Trophoblast cell (in vitro differentiated cells and primary cell): ENCODE results near the gene SKIC2.

Source experiments
- DNase-seq, 2 donors: peaks; one replicate each; pipeline ENCODE4 v3.0.0-alpha.2; 2016
- H2AFZ ChIP-seq: 2 replicates; pipeline ENCODE4 v1.6.1; 2013; ENCODE audit warnings: low read length, moderate library complexity, mild to moderate bottlenecking; ENCODE audit not compliant: insufficient read depth, poor library complexity
- H2AK5ac ChIP-seq: 2 replicates; pipeline ENCODE4 v1.6.1; 2013; ENCODE audit warnings: mild to moderate bottlenecking, low read length
- H2BK120ac ChIP-seq: 2 replicates; pipeline ENCODE4 v1.6.1; 2013; ENCODE audit warnings: low read length, mild to moderate bottlenecking, moderate library complexity; ENCODE audit not compliant: insufficient read depth, poor library complexity
- H2BK12ac ChIP-seq: 2 replicates; pipeline ENCODE4 v1.6.1; 2013; ENCODE audit warnings: mild to moderate bottlenecking, low read length, moderate library complexity
- H2BK5ac ChIP-seq: 2 replicates; pipeline ENCODE4 v1.6.1; 2013; ENCODE audit warnings: low read length, low read depth, moderate library complexity, mild to moderate bottlenecking; ENCODE audit not compliant: poor library complexity
- H3K14ac ChIP-seq: 2 replicates; pipeline ENCODE4 v1.6.1; 2013; ENCODE audit warnings: mild to moderate bottlenecking, low read length
- H3K18ac ChIP-seq: 2 replicates; pipeline ENCODE4 v1.6.1; 2013; ENCODE audit warnings: mild to moderate bottlenecking, low read length
- H3K23ac ChIP-seq: 2 replicates; pipeline ENCODE4 v1.6.1; 2013; ENCODE audit warnings: low read length
- H3K27ac ChIP-seq: 2 replicates; pipeline ENCODE4 v1.5.1; 2013; ENCODE audit warnings: low read depth, mild to moderate bottlenecking, inconsistent platforms, low read length, moderate library complexity
- H3K27me3 ChIP-seq: 2 replicates; pipeline ENCODE4 v1.6.1; 2013; ENCODE audit warnings: inconsistent platforms, mild to moderate bottlenecking, low read length, moderate library complexity; ENCODE audit not compliant: insufficient read depth
- H3K36me3 ChIP-seq, 2 experiments: 1 replicate in 1 of 2; 2 replicates in 1 of 2; pipeline ENCODE4 v1.6.1; 2013; ENCODE audit warnings: low read length in 2 of 2, mild to moderate bottlenecking in 2 of 2, moderate library complexity in 1 of 2; ENCODE audit not compliant: insufficient read depth in 2 of 2, control insufficient read depth in 1 of 2
- H3K4ac ChIP-seq: 2 replicates; pipeline ENCODE4 v1.6.1; 2013; ENCODE audit warnings: low read depth, mild to moderate bottlenecking, low read length, moderate library complexity
- H3K4me1 ChIP-seq, 2 experiments: 1 replicate in 1 of 2; 2 replicates in 1 of 2; pipeline ENCODE4 v1.6.1; 2013; ENCODE audit warnings: low read length in 2 of 2, mild to moderate bottlenecking in 2 of 2, moderate library complexity in 1 of 2; ENCODE audit not compliant: insufficient read depth in 2 of 2, control insufficient read depth in 1 of 2
- H3K4me2 ChIP-seq: 2 replicates; pipeline ENCODE4 v1.6.1; 2013; ENCODE audit warnings: inconsistent platforms, mild to moderate bottlenecking, low read length, moderate library complexity
- H3K4me3 ChIP-seq: 2 replicates; pipeline ENCODE4 v1.5.1; 2013; ENCODE audit warnings: mild to moderate bottlenecking, low read depth, low read length, inconsistent platforms
- H3K79me1 ChIP-seq: one replicate; pipeline ENCODE4 v1.6.1; 2013; ENCODE audit warnings: low read length
- H3K79me2 ChIP-seq: 2 replicates; pipeline ENCODE4 v1.6.1; 2013; ENCODE audit warnings: low read length, mild to moderate bottlenecking; ENCODE audit not compliant: control insufficient read depth, insufficient read depth, poor library complexity
- H3K9ac ChIP-seq: 2 replicates; pipeline ENCODE4 v1.6.1; 2013; ENCODE audit warnings: mild to moderate bottlenecking, low read length
- H3K9me3 ChIP-seq: 2 replicates; pipeline ENCODE4 v1.6.1; 2013; ENCODE audit warnings: low read depth, mild to moderate bottlenecking, control low read depth, inconsistent platforms, low read length; ENCODE audit not compliant: insufficient read depth
- H4K12ac ChIP-seq: 2 replicates; pipeline ENCODE4 v1.6.1; 2013; ENCODE audit warnings: low read depth, mild to moderate bottlenecking, low read length, moderate library complexity
- H4K8ac ChIP-seq: 2 replicates; pipeline ENCODE4 v1.6.1; 2013; ENCODE audit warnings: low read depth, mild to moderate bottlenecking, low read length, moderate library complexity
- H4K91ac ChIP-seq: one replicate; pipeline ENCODE4 v1.6.1; 2013; ENCODE audit warnings: low read depth, mild to moderate bottlenecking, low read length, moderate library complexity
- WGBS: extraction: QIAGEN DNeasy Blood & Tissue Kit; methylation state at CpG from one replicate; pipeline ENCODE4 v1.1.7; 2013; ENCODE audit warnings: missing lambda C conversion rate; ENCODE audit not compliant: insufficient read length, insufficient coverage; ENCODE audit errors: extremely low coverage; 5-methylcytosine and 5-hydroxymethylcytosine counted together

The SKIC2 gene

GRCh38 chr6:31952890-31953289 lies 6.1 kb upstream of the SKIC2 start:
- H2BK12ac ChIP-seq, result no peak overlapping the region
- peaks cover 36 to 52% of the 10 kb centered on the region in 2 experiments for H3K36me3 ChIP-seq
- no peaks in the 10 kb centered on the region for H3K4me1 ChIP-seq
- no peak overlapping the region for H2AFZ ChIP-seq
- no peak overlapping the region for H3K9ac ChIP-seq
- H3K23ac ChIP-seq, result no peak overlapping the region
- no peak overlapping the region for H3K18ac ChIP-seq
- H2BK120ac ChIP-seq, result no peak overlapping the region
- H3K27me3 ChIP-seq, result no peaks in the 10 kb centered on the region
- no CpG with 5 or more reads among the region's 5 CpGs for WGBS
- H2BK5ac ChIP-seq, result no peak overlapping the region
- H3K4ac ChIP-seq, result no peak overlapping the region
- H4K91ac ChIP-seq, result no peak overlapping the region
- H3K4me3 ChIP-seq, result no peak overlapping the region
- no peak overlapping the region for H4K12ac ChIP-seq
- H2AK5ac ChIP-seq, result no peak overlapping the region
- H3K4me2 ChIP-seq, result no peak overlapping the region
- no peak overlapping the region for H3K14ac ChIP-seq
- no peak overlapping the region for H4K8ac ChIP-seq
- H3K9me3 ChIP-seq, result no peaks in the 10 kb centered on the region
- H3K79me2 ChIP-seq, result no peaks in the 10 kb centered on the region
- H3K27ac ChIP-seq, result no peak overlapping the region
- no peak for DNase-seq
- no peaks in the 10 kb centered on the region for H3K79me1 ChIP-seq

- H3K36me3 ChIP-seq, result peaks cover 36 to 52% of the 10 kb centered on the region in 2 experiments
- WGBS, result no CpG with 5 or more reads among the region's 28 CpGs
Observed at GRCh38 chr6:31954511-31954910, 4.5 kb upstream of the SKIC2 start.

GRCh38 chr6:31956796-31957195 lies 2.2 kb upstream of the SKIC2 start:
- Histone ChIP-seq H3K79me2 (peaks cover 12% of the 10 kb centered on the region), H2AK5ac (no peak overlapping the region), H3K18ac (no peak overlapping the region)

More at GRCh38 chr6:31954511-31954910, 4.5 kb upstream of the SKIC2 start:
- Histone ChIP-seq H3K79me1 (peaks cover 7% of the 10 kb centered on the region), H3K9ac (no peak overlapping the region), H3K14ac (no peak overlapping the region), H3K9me3 (no peaks in the 10 kb centered on the region), H3K4me2 (no peak overlapping the region), H3K23ac (no peak overlapping the region), H3K18ac (no peak overlapping the region), H2AK5ac (no peak overlapping the region), H3K79me2 (peaks cover 12% of the 10 kb centered on the region), H2AFZ (no peak overlapping the region), H2BK5ac (no peak overlapping the region), H4K12ac (no peak overlapping the region), H3K27ac (no peak overlapping the region), H3K4ac (no peak overlapping the region), H3K4me1 (peaks cover 7% of the 10 kb centered on the region in 2 experiments), H3K4me3 (no peak overlapping the region), H3K27me3 (no peaks in the 10 kb centered on the region), H2BK12ac (no peak overlapping the region), H4K91ac (no peak overlapping the region), H2BK120ac (no peak overlapping the region), H4K8ac (no peak overlapping the region)
- no peak for DNase-seq

GRCh38 chr6:31958412-31958740 lies 599 bp upstream of the SKIC2 start:
- H3K4me1 ChIP-seq, result peaks cover 8 to 11% of the 10 kb centered on the region in 2 experiments
- H3K27me3 ChIP-seq, result no peaks in the 10 kb centered on the region
- peak overlapping the region; percentile 94 for H3K9ac ChIP-seq
- peak overlapping the region; percentile 93 for H3K4ac ChIP-seq
- H3K18ac ChIP-seq, result peak overlapping the region; percentile 27
- H3K4me2 ChIP-seq, result peak overlapping the region; percentile 82
- peaks cover 50 to 56% of the 10 kb centered on the region in 2 experiments for H3K36me3 ChIP-seq
- no peaks in the 10 kb centered on the region for H3K9me3 ChIP-seq
- H3K4me3 ChIP-seq, result peak overlapping the region; percentile 95
- H3K23ac ChIP-seq, result no peak overlapping the region
- H2BK12ac ChIP-seq, result no peak overlapping the region
- H4K12ac ChIP-seq, result peak overlapping the region; percentile 91
- no peak overlapping the region for H3K27ac ChIP-seq
- peak overlapping the region; percentile 95 for H4K8ac ChIP-seq
- no peak for DNase-seq
- peaks cover 7% of the 10 kb centered on the region for H3K79me1 ChIP-seq
- peak overlapping the region; percentile 85 for H3K14ac ChIP-seq
- peaks cover 12% of the 10 kb centered on the region for H3K79me2 ChIP-seq
- H4K91ac ChIP-seq, result peak overlapping the region; percentile 89
- no CpG with 5 or more reads among the region's 11 CpGs for WGBS
- H2BK120ac ChIP-seq, result peak overlapping the region; percentile 28
- H2AK5ac ChIP-seq, result peak overlapping the region; percentile 97
- peak overlapping the region; percentile 95 for H2AFZ ChIP-seq
- H2BK5ac ChIP-seq, result peak overlapping the region; percentile 51

More at GRCh38 chr6:31956796-31957195, 2.2 kb upstream of the SKIC2 start:
- H3K9ac ChIP-seq, result no peak overlapping the region
- no peak overlapping the region for H2BK5ac ChIP-seq
- no peak overlapping the region for H3K4ac ChIP-seq
- H2BK12ac ChIP-seq, result no peak overlapping the region
- H4K8ac ChIP-seq, result no peak overlapping the region
- no peak overlapping the region for H3K4me3 ChIP-seq
- peaks cover 7% of the 10 kb centered on the region for H3K79me1 ChIP-seq
- DNase-seq, result no peak
- no peaks in the 10 kb centered on the region for H3K27me3 ChIP-seq
- H3K27ac ChIP-seq, result no peak overlapping the region
- no peak overlapping the region for H4K12ac ChIP-seq
- H3K36me3 ChIP-seq, result peaks cover 45 to 53% of the 10 kb centered on the region in 2 experiments
- H2AFZ ChIP-seq, result no peak overlapping the region
- H3K9me3 ChIP-seq, result no peaks in the 10 kb centered on the region
- H3K4me1 ChIP-seq, result peaks cover 8 to 11% of the 10 kb centered on the region in 2 experiments
- no peak overlapping the region for H3K4me2 ChIP-seq
- no CpG with 5 or more reads among the region's 3 CpGs for WGBS
- no peak overlapping the region for H4K91ac ChIP-seq
- no peak overlapping the region for H3K23ac ChIP-seq
- H3K14ac ChIP-seq, result no peak overlapping the region
- H2BK120ac ChIP-seq, result no peak overlapping the region
